ENCODE results near the gene CLDN6. TPM values are rescaled to one million over a fixed set of nuclear protein-coding genes. Genes with fewer than 3 reads are reported as not detected.

The CLDN6 gene
- total and polyA plus RNA-seq, 2 of the 13 experiments (the other 11 are each of a cell fraction or from before 2014, with no cell fraction given): 5.9 to 7.6 TPM

DNA sequence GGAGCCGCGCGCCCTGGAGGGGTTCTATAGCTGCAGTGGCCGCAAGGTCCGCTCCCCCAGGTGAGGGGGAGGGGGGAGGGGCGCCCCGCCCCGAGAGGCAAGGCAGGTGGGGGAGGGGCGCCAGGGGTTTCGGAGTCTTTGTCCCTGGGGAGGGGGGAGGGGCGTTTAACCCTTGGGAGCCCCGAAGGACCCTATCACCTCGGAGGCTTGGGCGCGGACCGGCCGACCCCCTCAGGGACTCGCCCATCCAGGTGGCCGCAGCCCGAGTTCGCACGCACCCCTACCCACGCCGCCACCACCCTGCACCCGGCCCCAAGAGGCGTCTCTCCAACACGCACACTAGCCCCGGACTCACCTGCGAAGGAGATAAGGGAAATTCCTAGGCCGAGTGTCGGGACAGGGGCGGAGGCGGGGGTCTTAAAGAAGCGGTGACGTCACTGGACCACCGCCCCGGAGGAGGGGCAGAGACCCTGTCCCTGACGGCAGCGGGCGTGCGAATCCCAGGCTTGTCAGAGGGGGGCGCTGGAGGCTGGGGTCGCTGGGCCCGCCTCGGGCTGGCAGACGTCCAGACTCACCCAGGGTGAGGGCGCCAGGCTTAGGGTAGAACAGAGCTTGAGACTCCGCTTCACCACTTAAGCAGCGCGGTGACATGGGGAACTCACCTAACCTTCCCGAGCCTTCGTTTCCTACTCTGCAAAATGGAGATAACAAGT is at the start of gene CLDN6 (continued):
- TF ChIP-seq NONO (IDR thresholded peaks at IDR 0.05): no peak
- TF ChIP-seq NONO (CRISPR knock-in tag; conservative IDR thresholded peaks at IDR 0.05): no peak
- no peak for TF ChIP-seq ZNF740 (CRISPR knock-in tag; IDR thresholded peaks at IDR 0.05)
- TF ChIP-seq ZBTB2 (CRISPR knock-in tag; IDR thresholded peaks at IDR 0.05; ENCODE audit: low read depth): no peak
- no peak for TF ChIP-seq HOXD1 (CRISPR knock-in tag; IDR thresholded peaks at IDR 0.05)
- TF ChIP-seq CHCHD3 (CRISPR knock-in tag; IDR thresholded peaks at IDR 0.05): no peak
- TF ChIP-seq ZBTB25 (CRISPR knock-in tag; IDR thresholded peaks at IDR 0.05): no peak
- no peak for TF ChIP-seq ZNF563 (CRISPR knock-in tag; IDR thresholded peaks at IDR 0.05)
- no peak for TF ChIP-seq TCF12 (IDR thresholded peaks at IDR 0.05)
- no peak for TF ChIP-seq TCF12 (CRISPR knock-in tag; IDR thresholded peaks at IDR 0.05)
- TF ChIP-seq HNF4G (IDR thresholded peaks at IDR 0.05; ENCODE audit: borderline replicate concordance, low read depth, low read length): no peak
- no peak for TF ChIP-seq HNF4G (CRISPR knock-in tag; IDR thresholded peaks at IDR 0.05; ENCODE audit: borderline replicate concordance, low read depth)
- no peak for TF ChIP-seq ZNF772 (CRISPR knock-in tag; IDR thresholded peaks at IDR 0.05)
- peak; percentile 42 for TF ChIP-seq SAP130 (CRISPR knock-in tag; IDR thresholded peaks at IDR 0.05; ENCODE audit: low read depth)
- TF ChIP-seq ZNF841 (CRISPR knock-in tag; IDR thresholded peaks at IDR 0.05; ENCODE audit: borderline replicate concordance): no peak
- no peak for TF ChIP-seq ZC3H13 (CRISPR knock-in tag; IDR thresholded peaks at IDR 0.05)
- TF ChIP-seq LBX2 (CRISPR knock-in tag; IDR thresholded peaks at IDR 0.05; ENCODE audit: borderline replicate concordance): no peak
- no peak for TF ChIP-seq ZNF142 (CRISPR knock-in tag; IDR thresholded peaks at IDR 0.05)
- TF ChIP-seq RFX1 (IDR thresholded peaks at IDR 0.05): no peak
- no peak for TF ChIP-seq ZNF337 (CRISPR knock-in tag; IDR thresholded peaks at IDR 0.05; ENCODE audit: borderline replicate concordance, low read depth)
- TF ChIP-seq RNF2 (conservative IDR thresholded peaks at IDR 0.05; ENCODE audit: low read depth): no peak
- no peak for TF ChIP-seq ZNF775 (CRISPR knock-in tag; IDR thresholded peaks at IDR 0.05; ENCODE audit: borderline replicate concordance)
- no peak for TF ChIP-seq MAF1 (CRISPR knock-in tag; IDR thresholded peaks at IDR 0.05; ENCODE audit: borderline replicate concordance)
